ENCODE results near the gene LIN28B. TPM values are rescaled to one million over a fixed set of nuclear protein-coding genes. Genes with fewer than 3 reads are reported as not detected.

Gene LIN28B
- total RNA-seq, 4 donors from 2014 or later = not detected

- TF ChIP-seq CTCF (IDR thresholded peaks at IDR 0.05) = no peak
- DNase-seq (ENCODE audit: low spot score) (no peak), ATAC-seq (ENCODE audit: low FRiP score) (no peak)
Measured at GRCh38 chr6:105108631-105109262, 151.8 kb downstream of the LIN28B start.

GRCh38 chr6:105109955-105110895 lies 153.3 kb downstream of the LIN28B start:
- ATAC-seq (ENCODE audit: low FRiP score) = no peak
- TF ChIP-seq CTCF (IDR thresholded peaks at IDR 0.05) = no peak

DNA sequence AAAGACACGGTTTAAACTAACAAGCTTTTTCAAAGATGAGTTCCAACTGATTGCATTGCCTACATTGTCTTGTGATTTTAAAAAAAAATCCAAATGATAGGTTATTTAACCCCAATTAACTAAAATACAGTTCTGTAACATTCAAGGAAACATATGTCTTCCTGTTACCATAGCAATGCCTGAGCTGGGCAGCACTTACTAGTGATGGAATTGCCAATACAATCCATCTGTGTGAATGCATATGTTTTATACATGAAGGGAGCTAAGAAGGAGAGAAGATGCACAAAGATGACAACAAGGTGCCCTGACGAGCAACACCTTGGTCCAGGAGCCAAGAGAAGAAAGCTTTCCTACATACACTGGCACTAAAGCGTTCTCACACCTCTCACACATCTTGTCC lies 154.2 kb downstream of the LIN28B start:
- no peak for ATAC-seq (ENCODE audit: low FRiP score)

More at GRCh38 chr6:105109955-105110895, 153.3 kb downstream of the LIN28B start:
- no peak for DNase-seq (ENCODE audit: low spot score)

GRCh38 chr6:105111871-105112270 lies 155.0 kb downstream of the LIN28B start:
- no peak for TF ChIP-seq CTCF (IDR thresholded peaks at IDR 0.05)
- ATAC-seq (ENCODE audit: low FRiP score) (no peak), DNase-seq (ENCODE audit: low spot score) (no peak)

More for the DNA sequence above, 154.2 kb downstream of the LIN28B start:
- DNase-seq (ENCODE audit: low spot score) = no peak
- TF ChIP-seq CTCF (IDR thresholded peaks at IDR 0.05) = no peak

- DNase-seq (ENCODE audit: low spot score) = no peak
- no peak for TF ChIP-seq CTCF (IDR thresholded peaks at IDR 0.05)
- no peak for ATAC-seq (ENCODE audit: low FRiP score)
Measured at GRCh38 chr6:105112577-105112976, 155.7 kb downstream of the LIN28B start.

GRCh38 chr6:105113422-105113821 lies 156.5 kb downstream of the LIN28B start:
- no peak for ATAC-seq (ENCODE audit: low FRiP score)
- DNase-seq (ENCODE audit: low spot score) = no peak
- TF ChIP-seq CTCF (IDR thresholded peaks at IDR 0.05) = no peak
